NCI-H1092 treated with DMSO at 0.1 percent for 48 hours (cell line): Measurements from ENCODE around the gene SPN.
"Not testable (repeated sequence)": the region's sequence is repeated elsewhere in the genome, so short reads cannot be mapped to it uniquely, and the experiment has no call there.

Experiments
- DNase-seq: peaks from one replicate; lab custom pipeline; 2025; lab: John Stamatoyannopoulos, UW

The SPN gene

DNA sequence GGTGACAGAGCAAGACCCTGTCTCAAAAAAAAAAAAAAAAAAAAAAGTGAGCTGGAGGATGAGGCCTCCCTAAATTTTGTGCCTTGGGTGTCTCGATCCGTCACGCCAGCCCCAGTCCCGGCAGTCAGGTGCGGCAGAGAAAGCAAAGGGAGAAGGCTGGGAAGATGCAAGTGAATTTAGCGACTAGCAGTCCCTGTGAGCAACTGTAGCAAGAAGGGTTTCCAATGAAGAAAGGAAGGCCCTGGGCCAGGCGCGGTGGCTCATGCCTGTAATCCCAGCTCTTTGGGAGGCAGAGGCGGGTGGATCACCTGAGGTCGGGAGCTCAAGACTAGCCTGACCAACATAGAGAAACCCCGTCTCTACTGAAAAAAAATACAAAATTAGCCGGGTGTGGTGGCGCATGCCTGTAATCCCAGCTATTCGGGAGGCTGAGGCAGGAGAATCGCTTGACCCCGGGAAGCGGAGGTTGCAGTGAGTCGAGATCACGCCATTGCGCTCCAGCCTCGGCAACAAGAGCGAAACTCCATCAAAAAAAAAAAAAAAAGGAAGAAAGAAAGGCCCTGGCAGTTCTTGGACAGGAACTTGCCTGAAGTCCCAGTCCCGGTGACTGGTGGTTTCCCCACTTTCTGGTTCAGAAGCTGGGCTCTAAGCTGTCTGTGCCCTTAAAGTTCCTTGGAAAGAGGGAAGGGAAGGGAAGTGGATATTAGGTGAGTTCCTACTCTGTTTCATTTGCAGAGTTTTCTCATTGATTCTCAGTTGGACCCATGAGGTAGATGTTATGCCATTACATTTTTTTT lies 14.1 kb downstream of the SPN start:
- no peak for DNase-seq

DNA sequence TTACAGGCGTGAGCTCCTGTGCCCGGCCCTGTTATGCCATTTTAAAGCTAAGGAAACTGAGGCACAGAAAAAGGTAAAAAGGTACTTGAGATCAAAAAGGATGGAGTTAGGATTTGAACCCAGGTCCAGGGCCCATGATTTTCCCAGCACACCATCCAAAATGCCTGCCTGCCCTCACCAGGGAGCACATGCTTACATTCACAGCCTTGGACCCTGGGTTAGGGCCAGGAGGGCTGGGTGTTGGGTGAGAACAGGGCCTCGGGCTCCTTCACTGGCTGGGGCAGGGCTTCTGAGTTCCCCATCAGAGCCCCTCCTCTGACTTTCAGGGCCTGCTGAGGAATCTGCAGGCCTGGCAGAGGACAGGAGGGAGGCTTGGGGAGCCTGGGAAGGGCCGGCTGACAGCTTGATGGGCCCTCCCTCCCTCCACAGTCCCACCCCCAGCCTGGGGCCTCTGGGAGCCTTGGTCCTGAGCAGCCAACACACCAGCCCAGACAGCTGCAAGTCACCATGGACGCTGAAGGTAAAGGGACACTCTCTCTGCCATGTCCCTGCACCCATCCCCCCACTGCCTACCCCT lies 15.7 kb downstream of the SPN start, which contains the start of gene QPRT:
QPRT (plus strand) TSS at position 490 of the 577 bp plus-strand sequence; CDS start at position 508, 18 bp downstream.
- no peak for DNase-seq

DNA sequence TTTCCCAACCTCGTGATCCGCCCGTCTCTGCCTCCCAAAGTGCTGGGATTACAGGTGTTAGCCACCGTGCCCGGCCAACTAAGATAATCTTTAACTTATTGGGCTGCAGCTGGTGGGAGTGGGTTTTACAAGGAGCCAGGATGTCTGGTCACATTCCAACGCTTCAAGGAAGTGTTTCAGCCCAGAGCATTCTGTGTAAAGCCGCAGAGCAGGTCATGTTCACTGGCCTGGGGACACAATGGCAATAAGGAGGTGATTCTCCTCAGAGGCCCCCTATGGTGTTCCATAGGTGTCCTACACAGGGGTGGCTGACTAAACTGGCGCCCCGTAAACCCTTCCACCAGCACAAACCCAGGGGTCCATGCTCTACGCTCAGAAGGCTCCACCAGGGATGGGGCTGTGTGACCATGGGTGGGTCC lies 17.1 kb downstream of the SPN start:
- no peak for DNase-seq

DNA sequence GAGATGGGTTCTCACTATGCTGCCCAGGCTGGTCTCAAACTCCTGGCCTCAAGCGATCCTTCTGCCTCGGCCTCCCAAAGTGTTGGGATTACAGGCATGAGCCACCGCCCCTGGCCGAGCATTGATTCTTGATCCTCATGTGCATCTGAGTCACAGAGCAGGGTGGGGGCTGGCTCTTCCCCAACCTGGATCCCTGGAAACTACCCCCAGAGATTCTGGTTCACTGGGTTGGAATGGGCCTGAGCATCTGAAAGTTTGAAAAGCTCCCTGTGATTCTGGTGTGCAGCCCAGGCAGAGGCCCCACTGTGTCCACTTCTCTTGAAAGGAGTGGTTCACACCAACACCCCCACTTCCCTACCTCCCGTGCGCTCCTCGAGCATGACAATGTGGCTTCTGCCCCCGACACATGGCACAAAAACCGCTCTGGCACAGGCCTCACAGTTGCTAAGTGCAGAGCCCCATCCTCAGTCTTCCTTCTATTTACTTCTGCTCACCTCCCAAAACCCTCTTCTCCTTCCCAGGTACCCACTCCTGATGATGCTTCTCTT lies 20.6 kb downstream of the SPN start:
- no peak for DNase-seq

DNA sequence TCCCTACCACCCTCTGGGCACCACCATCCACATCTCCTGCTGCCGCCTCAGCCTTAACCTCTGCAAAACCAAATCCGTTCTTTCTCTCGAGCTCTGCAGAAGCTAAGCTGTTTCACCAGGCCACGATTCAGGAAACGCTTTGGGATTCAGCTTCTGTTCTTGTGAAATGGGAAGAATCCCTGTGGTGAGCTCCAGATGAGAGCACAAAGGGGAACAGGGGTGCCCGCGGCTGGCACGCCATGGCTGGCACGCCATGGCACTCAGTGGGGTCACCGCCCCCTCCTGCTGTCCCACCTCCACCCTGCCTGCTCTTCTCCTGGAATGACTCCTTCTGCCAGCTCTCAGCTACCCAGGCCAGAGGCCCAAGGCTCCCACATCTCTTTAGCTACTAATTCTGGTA lies 21.6 kb downstream of the SPN start:
- no peak for DNase-seq

DNA sequence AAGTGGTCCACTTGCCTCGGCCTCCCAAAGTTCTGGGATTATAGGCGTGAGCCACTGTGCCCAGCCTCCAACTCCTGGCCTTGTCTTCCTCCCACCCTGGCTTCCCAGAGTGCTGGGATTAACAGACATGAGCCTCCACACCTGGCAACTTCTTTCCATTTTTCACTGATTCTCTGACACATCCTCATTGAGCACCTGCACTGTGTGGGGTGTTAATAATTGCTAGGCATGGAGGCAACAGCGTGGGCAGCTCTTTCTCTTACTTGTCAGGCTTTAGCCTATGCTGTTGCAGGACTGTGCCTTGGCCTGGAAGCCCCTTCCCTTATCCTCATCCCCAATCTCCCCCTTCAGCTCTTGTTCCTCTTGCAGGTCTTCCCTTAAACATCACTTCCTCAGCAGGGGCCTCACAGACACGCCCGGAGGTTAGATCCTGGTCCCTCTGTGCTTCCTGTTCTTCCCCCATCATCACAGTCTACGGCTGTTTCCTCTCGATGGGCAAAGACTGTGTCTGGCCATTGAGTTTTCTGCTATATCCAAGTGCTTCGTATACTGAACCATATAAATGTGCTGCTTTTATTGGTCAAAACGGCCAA lies 23.8 kb downstream of the SPN start:
- DNase-seq, result no peak

DNA sequence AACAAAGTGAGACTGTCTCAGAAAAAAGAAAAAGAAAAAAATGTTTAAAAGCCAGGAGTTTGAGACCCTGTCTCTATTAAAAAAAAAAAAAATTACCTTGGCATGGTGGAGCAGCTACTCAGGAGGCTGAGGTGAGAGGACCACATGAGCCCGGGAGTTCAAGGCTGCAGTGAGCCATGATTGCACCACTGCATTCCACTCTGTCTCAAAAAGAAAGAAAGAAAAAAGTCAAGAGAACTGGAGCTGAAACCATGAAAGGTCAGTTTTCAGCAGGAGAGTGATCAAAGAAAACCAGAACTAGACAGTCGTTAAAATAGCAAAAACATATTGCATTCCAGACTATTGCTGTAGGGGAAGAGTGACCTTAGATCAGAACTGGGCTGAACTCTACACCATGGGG lies 24.7 kb downstream of the SPN start:
- no peak for DNase-seq

DNA sequence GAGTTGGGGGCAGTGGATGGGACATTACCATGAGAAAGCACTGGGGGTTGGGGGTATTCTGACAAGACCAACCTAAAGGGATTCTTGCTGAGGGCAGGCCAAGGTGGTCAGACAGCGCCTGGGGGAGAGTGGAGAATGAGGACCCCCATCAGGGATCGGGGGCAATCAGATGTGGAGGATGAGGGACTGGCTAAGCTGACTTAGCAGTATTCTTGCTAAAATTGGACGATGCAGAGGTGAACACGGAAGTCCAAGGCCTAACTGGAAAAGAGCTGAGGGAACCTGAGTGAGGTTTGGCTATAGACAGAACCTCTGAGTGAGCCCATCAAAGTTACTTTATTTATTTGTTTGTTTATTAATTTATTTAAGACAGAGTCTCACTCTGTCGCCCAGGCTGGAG lies 25.1 kb downstream of the SPN start:
- DNase-seq, result no peak

DNA sequence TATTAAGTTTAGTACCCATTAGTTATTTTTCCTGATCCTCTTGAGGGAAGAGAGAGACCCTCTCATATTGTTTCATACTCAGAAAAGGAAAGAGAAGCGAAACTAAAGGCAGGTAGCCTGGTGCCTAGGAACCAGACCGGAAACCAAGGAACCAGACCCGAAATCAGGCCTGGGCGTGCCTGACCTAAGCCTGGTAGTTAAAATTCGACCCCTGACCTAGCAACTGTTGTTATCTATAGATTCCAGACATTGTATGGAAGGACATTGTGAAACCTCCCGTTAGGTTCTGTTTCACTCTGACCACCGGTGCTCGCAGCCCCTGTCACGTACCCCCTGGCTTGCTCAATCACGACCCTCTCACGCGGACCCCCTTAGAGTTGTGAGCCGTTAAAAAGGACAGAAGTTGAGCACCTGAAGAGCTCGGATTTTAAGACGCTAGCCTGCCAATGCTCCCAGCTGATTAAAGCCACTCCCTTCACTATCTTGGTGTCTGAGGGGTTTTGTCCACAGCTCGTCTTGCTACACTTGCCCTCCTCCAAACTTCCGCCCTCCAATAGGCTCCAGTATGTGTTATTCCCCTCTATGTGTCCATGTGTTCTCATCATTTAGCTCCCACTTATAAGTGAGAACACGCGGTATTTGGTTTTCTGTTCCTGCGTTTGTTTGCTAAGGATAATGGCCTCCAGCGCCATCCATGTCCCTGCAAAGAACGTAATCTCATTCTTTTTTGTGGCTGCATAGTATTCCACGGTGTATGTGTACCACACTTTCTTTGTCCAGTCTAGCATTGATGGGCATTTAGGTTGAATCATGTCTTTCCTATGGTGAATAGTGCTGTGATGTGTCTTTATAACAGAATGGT lies 26.7 kb downstream of the SPN start:
- not testable (repeated sequence) for DNase-seq

DNA sequence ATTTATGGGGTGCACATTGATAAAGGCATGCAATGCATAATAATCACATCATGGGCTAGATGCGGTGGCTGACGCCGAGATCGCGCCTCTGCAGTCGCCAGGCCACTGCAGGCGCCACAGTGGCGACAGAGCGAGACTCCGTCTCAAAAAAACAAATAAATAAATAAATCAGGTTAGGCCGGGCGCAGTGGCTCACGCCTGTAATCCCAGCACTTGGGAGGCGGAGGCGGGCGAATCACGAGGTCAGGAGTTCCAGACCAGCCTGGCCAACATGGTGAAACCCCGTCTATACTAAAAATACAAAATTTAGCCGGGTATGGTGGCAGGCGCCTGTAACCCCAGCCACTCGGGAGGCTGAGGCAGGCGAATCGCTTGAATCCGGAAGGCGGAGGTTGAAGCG lies 29.6 kb downstream of the SPN start:
- not testable (repeated sequence) for DNase-seq

DNA sequence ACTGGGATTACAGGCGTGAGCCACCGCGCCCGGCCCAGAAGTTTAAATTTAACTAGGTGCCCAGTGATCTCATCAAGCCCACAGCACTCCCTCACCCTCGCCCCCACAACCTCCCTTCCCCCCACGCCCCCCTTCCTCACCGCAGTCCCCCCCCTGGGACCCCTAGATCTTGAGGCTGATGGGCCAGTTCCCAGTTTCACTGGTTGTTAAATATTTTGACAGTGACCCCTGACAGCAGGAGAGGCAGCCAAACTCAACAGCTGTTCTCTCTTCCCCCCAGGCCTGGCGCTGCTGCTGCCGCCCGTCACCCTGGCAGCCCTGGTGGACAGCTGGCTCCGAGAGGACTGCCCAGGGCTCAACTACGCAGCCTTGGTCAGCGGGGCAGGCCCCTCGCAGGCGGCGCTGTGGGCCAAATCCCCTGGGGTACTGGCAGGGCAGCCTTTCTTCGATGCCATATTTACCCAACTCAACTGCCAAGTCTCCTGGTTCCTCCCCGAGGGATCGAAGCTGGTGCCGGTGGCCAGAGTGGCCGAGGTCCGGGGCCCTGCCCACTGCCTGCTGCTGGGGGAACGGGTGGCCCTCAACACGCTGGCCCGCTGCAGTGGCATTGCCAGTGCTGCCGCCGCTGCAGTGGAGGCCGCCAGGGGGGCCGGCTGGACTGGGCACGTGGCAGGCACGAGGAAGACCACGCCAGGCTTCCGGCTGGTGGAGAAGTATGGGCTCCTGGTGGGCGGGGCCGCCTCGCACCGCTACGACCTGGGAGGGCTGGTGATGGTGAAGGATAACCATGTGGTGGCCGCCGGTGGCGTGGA lies 31.5 kb downstream of the SPN start:
- peak; percentile 7 for DNase-seq

DNA sequence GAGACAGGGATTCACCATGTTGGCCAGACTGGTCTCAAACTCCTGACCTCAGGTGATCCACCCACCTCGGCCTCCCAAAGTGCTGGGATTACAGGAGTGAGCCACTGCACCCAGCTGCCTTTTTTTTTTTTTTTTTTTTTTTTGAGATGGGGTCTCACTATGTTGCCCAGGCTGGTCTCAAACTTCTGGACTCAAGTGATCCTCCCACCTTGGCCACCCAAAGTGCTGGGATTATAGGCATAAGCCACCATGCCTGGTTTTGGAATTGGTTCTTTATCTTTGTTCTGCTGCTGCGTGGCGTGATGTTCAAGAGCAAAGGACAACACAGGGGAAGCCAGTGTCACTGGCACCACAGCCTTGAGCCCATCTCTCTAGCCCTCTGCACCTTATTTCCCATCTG lies 32.6 kb downstream of the SPN start:
- DNase-seq, result not testable (repeated sequence)

DNA sequence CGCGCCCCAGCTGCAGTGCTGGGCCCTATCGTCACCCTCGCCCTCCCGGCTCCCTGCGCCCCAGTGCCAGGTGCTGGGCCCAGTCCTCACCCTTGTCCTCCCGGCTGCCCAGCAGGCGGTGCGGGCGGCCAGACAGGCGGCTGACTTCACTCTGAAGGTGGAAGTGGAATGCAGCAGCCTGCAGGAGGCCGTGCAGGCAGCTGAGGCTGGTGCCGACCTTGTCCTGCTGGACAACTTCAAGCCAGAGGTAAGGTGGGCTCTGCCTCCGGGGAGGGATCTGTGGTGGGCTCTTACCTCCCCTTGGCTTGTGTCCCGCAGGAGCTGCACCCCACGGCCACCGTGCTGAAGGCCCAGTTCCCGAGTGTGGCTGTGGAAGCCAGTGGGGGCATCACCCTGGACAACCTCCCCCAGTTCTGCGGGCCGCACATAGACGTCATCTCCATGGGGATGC lies 33.9 kb downstream of the SPN start:
- no peak for DNase-seq

DNA sequence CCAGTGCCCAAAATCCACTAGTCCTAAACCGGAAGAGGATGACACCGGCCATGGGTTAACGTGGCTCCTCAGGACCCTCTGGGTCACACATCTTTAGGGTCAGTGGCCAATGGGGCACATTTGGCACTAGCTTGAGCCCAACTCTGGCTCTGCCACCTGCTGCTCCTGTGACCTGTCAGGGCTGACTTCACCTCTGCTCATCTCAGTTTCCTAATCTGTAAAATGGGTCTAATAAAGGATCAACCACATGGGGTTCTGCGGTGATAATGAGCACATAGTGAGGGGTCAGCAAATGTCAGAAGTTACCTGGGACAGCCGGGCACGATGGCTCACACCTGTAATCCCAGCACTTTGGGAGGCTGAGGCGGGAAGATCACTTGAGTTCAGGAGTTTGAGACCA lies 34.3 kb downstream of the SPN start:
- DNase-seq, result no peak

DNA sequence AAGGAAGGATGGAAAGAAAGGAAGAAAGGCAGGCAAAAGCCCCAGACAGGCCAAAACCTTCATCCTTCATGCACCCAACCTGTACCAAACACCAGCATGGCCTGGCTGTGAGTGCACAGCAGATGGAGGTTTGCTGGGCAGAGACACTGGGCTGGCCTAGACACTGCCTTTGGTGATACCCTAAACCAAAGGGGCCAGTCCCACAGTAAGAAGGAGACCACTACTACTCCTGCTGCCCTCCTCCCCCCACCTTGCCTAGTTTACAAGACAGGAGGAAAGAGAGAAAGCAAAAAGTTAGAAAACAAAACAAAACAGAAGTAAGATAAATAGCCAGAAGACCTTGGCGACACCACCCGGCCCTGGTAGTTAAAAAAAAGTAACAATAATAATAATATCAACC lies 35.0 kb downstream of the SPN start:
- DNase-seq, result no peak

DNA sequence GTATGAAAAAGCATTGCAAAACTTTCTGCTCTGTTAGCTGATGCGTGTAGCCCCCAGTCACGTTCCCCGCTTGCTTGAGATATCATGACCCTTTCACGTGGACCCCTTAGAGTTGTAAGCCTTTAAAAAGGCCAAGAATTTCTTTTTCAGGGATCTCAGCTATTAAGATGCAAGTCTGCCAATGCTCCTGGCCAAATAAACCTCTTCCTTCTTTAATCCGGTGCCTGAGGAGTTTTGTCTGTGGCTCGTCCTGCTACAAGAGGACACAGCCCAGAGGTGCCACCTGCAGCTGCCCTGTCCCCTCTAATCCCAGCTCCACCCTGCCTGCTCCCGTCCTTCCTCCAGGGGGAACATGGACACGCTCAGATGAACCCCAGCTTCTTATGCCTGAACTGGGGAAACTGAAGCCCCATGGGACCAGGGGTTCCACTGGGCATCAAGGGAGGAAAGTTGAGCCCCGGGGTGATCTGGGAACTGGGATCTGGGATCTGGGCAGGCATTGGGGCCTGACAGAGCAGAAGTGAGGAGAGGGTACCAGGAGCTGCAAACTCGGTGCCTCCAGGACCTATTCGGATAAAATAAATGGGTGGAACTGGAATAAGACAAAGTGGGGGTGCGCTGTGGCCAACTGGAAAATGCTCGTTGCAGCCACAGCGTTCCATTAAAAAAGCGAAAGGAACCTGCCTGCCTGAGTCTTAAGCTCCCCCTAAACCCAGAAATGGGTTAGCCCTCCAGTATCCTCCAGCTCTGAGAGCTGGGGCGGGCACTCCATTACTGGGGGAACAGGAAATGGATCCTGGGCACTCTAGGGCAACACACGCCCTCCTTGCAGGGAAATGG lies 35.7 kb downstream of the SPN start:
- no peak for DNase-seq

DNA sequence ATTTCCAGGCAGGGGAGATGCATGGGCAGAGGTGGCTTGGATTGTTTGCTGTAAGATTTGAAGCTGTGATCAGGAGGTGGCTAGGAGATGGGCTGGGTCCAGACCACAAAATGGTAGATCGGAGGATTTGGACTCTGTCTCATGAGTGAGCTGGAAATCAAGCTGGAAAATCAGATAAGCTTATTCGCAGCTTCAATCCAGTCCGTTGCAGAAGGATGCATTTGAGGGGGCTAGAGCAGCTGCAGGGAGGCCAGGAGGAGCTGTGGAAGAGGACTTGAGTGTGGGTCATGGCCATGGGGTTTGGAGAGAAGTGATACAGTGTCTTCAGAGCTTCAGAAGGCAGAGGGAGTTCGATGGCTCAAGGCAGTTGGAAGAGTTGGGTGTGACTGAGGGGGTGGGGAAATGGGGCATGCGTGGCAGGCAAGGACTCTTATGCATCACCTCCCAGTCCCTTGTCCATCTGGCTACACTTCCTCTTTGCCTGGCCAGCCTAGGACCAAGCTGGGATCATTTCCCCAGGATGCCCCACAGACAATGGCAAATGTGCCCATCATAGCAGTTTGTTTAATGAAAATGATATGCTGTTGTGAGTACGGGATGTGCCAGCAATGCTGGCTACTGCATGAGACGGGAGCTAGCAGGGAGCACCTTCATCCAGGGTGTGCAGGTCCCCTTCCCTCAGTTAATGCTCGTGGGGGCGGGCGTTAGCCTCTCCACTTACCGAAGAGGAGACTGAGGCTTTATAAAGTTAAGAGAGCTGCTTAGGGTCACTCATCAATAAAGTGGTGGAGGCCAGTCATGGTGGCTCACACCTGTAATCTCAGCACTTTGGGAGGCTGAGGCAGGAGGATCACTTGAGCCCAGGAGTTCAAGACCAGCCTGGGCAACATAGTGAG lies 36.5 kb downstream of the SPN start:
- no peak for DNase-seq

DNA sequence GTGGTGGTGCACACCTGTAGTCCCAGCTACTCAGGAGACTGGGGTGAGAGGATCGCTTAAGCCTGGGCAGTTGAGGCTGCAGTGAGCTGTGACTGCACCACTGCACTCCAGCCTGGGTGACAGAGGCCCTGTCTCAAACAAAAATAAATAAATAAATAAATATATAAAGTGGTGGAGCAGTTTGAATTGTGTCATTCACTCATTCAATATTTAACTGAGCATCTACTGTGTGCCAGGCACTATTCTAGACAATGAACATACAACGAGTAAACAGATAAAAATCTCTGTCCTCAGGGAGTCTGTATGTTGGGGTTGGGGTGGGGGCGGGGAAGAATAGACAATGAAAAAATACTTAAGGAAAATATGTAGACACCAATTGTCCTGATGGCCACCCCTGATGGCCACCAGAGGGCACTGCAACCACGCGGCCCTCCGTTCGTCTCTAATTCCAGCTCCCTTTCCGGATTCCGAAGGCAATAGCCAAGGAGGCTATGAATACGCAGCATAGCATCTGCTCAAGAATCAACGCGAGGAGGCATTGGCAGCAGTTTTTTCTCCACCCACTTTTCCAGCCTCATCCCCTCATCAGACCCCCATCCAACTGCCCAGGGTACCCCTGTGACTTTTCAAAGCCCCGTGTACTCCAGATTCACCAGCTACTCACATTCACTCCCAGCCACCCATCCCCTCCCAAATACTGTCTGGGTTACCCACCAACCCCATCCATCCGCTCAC lies 37.4 kb downstream of the SPN start:
- peak; percentile 79 for DNase-seq

DNA sequence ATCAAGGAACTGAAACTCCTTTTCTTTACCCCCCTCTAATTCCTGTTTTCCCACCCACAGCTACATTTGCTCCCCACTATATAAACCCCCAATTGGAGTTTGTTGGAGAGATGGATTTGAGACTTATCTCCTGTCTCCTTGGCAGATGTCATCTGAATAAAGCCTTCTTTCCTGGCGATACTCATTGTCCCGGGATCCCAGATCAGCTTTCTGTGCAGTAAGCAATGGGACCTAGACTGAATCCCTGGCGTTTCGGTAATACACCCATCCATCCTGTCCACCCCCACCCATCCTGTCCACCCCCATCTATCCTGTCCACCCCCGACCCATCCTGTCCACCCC lies 38.1 kb downstream of the SPN start:
- no peak for DNase-seq
